ENCODE measurements around the gene LAMC3. TPM values are rescaled to one million over a fixed set of nuclear protein-coding genes. Genes with fewer than 3 reads are reported as not detected.

Gene LAMC3
- total RNA-seq, 1 donor from 2014 or later = 0.05 TPM

GRCh38 chr9:131012396-131012917 lies 3.5 kb downstream of the LAMC3 start:
- DNase-seq (ENCODE audit: low spot score) = no peak
- intact Hi-C loops (cut with micrococcal nuclease) = no loop called here
- no peak overlapping the region for H3K27ac Mint-ChIP-seq

GRCh38 chr9:131013015-131013755 lies 4.2 kb downstream of the LAMC3 start:
- H3K27ac Mint-ChIP-seq = no peak overlapping the region
- DNase-seq (ENCODE audit: low spot score) = no peak
- H3K9me3 Mint-ChIP-seq = no peaks in the 10 kb centered on the region
- intact Hi-C loops (cut with micrococcal nuclease) = no loop called here
- H3K27me3 Mint-ChIP-seq (ENCODE audit: insufficient read depth) = peaks cover 13% of the 10 kb centered on the region
- no peaks in the 10 kb centered on the region for H3K4me1 Mint-ChIP-seq (ENCODE audit: low read depth)
- no peaks in the 10 kb centered on the region for H3K36me3 Mint-ChIP-seq (ENCODE audit: low read depth)
- no peak overlapping the region for H3K4me3 Mint-ChIP-seq

More at GRCh38 chr9:131012396-131012917, 3.5 kb downstream of the LAMC3 start:
- peaks cover 17% of the 10 kb centered on the region for H3K27me3 Mint-ChIP-seq (ENCODE audit: insufficient read depth)
- no peaks in the 10 kb centered on the region for H3K9me3 Mint-ChIP-seq
- H3K36me3 Mint-ChIP-seq (ENCODE audit: low read depth) = no peaks in the 10 kb centered on the region
- H3K4me1 Mint-ChIP-seq (ENCODE audit: low read depth) = no peaks in the 10 kb centered on the region
- H3K4me3 Mint-ChIP-seq = no peak overlapping the region

- Mint-ChIP-seq H3K27ac (no peak overlapping the region), H3K36me3 (ENCODE audit: low read depth) (no peaks in the 10 kb centered on the region), H3K4me1 (ENCODE audit: low read depth) (no peaks in the 10 kb centered on the region), H3K27me3 (ENCODE audit: insufficient read depth) (peaks cover 10% of the 10 kb centered on the region), H3K9me3 (no peaks in the 10 kb centered on the region), H3K4me3 (no peak overlapping the region)
- intact Hi-C loops (cut with micrococcal nuclease) = no loop called here
- no peak for DNase-seq (ENCODE audit: low spot score)
Observed at GRCh38 chr9:131013771-131014676, 5.0 kb downstream of the LAMC3 start.

GRCh38 chr9:131015112-131015511 lies 6.1 kb downstream of the LAMC3 start:
- DNase-seq (ENCODE audit: low spot score) = no peak
- Mint-ChIP-seq H3K36me3 (ENCODE audit: low read depth) (no peaks in the 10 kb centered on the region), H3K4me1 (ENCODE audit: low read depth) (no peaks in the 10 kb centered on the region), H3K9me3 (no peaks in the 10 kb centered on the region), H3K27ac (no peak overlapping the region), H3K4me3 (no peak overlapping the region), H3K27me3 (ENCODE audit: insufficient read depth) (peaks cover 9% of the 10 kb centered on the region)
- intact Hi-C loops (cut with micrococcal nuclease) = no loop called here

- Mint-ChIP-seq H3K4me1 (ENCODE audit: low read depth) (no peaks in the 10 kb centered on the region), H3K27me3 (ENCODE audit: insufficient read depth) (peaks cover 5% of the 10 kb centered on the region), H3K4me3 (no peak overlapping the region), H3K36me3 (ENCODE audit: low read depth) (no peaks in the 10 kb centered on the region), H3K27ac (no peak overlapping the region), H3K9me3 (no peaks in the 10 kb centered on the region)
- intact Hi-C loops (cut with micrococcal nuclease) = no loop called here
- DNase-seq (ENCODE audit: low spot score) = no peak
Observed at GRCh38 chr9:131015876-131016397, 7.0 kb downstream of the LAMC3 start.

GRCh38 chr9:131017067-131017466 lies 8.1 kb downstream of the LAMC3 start:
- H3K4me1 Mint-ChIP-seq (ENCODE audit: low read depth) = no peaks in the 10 kb centered on the region
- DNase-seq (ENCODE audit: low spot score) = no peak
- no peaks in the 10 kb centered on the region for H3K36me3 Mint-ChIP-seq (ENCODE audit: low read depth)
- peaks cover 5% of the 10 kb centered on the region for H3K27me3 Mint-ChIP-seq (ENCODE audit: insufficient read depth)
- H3K9me3 Mint-ChIP-seq = no peaks in the 10 kb centered on the region
- no peak overlapping the region for H3K27ac Mint-ChIP-seq
- intact Hi-C loops (cut with micrococcal nuclease) = no loop called here
- no peak overlapping the region for H3K4me3 Mint-ChIP-seq

- Mint-ChIP-seq H3K36me3 (ENCODE audit: low read depth) (no peaks in the 10 kb centered on the region), H3K4me3 (no peak overlapping the region), H3K27me3 (ENCODE audit: insufficient read depth) (peaks cover 4% of the 10 kb centered on the region), H3K9me3 (no peaks in the 10 kb centered on the region), H3K4me1 (ENCODE audit: low read depth) (no peaks in the 10 kb centered on the region), H3K27ac (no peak overlapping the region)
- DNase-seq (ENCODE audit: low spot score) = no peak
- intact Hi-C loops (cut with micrococcal nuclease) = no loop called here
Observed at GRCh38 chr9:131018621-131019020, 9.6 kb downstream of the LAMC3 start.

GRCh38 chr9:131019388-131020239 lies 10.6 kb downstream of the LAMC3 start:
- H3K4me1 Mint-ChIP-seq (ENCODE audit: low read depth) = no peaks in the 10 kb centered on the region
- no peaks in the 10 kb centered on the region for H3K9me3 Mint-ChIP-seq
- H3K4me3 Mint-ChIP-seq = no peak overlapping the region
- peaks cover 2% of the 10 kb centered on the region for H3K27me3 Mint-ChIP-seq (ENCODE audit: insufficient read depth)
- no peaks in the 10 kb centered on the region for H3K36me3 Mint-ChIP-seq (ENCODE audit: low read depth)
- intact Hi-C loops (cut with micrococcal nuclease) = no loop called here
- no peak for DNase-seq (ENCODE audit: low spot score)
- H3K27ac Mint-ChIP-seq = no peak overlapping the region

GRCh38 chr9:131020388-131020787 lies 11.4 kb downstream of the LAMC3 start:
- no peaks in the 10 kb centered on the region for H3K36me3 Mint-ChIP-seq (ENCODE audit: low read depth)

GRCh38 chr9:131020862-131021261 lies 11.9 kb downstream of the LAMC3 start:
- no peak overlapping the region for H3K4me3 Mint-ChIP-seq
- H3K36me3 Mint-ChIP-seq (ENCODE audit: low read depth) = no peaks in the 10 kb centered on the region
- no peak overlapping the region for H3K27ac Mint-ChIP-seq
- intact Hi-C loops (cut with micrococcal nuclease) = no loop called here
- no peaks in the 10 kb centered on the region for H3K9me3 Mint-ChIP-seq
- no peak for DNase-seq (ENCODE audit: low spot score)
- H3K4me1 Mint-ChIP-seq (ENCODE audit: low read depth) = no peaks in the 10 kb centered on the region
- H3K27me3 Mint-ChIP-seq (ENCODE audit: insufficient read depth) = peaks cover 2% of the 10 kb centered on the region

More at GRCh38 chr9:131020388-131020787, 11.4 kb downstream of the LAMC3 start:
- Mint-ChIP-seq H3K4me1 (ENCODE audit: low read depth) (no peaks in the 10 kb centered on the region), H3K9me3 (no peaks in the 10 kb centered on the region), H3K27me3 (ENCODE audit: insufficient read depth) (peaks cover 2% of the 10 kb centered on the region), H3K27ac (no peak overlapping the region), H3K4me3 (no peak overlapping the region)
- no peak for DNase-seq (ENCODE audit: low spot score)
- intact Hi-C loops (cut with micrococcal nuclease) = no loop called here

GRCh38 chr9:131021785-131022184 lies 12.8 kb downstream of the LAMC3 start:
- intact Hi-C loops (cut with micrococcal nuclease) = no loop called here

More at GRCh38 chr9:131021785-131022184, 12.8 kb downstream of the LAMC3 start:
- H3K27ac Mint-ChIP-seq = no peak overlapping the region
- H3K36me3 Mint-ChIP-seq (ENCODE audit: low read depth) = no peaks in the 10 kb centered on the region
- H3K9me3 Mint-ChIP-seq = no peaks in the 10 kb centered on the region
- H3K4me1 Mint-ChIP-seq (ENCODE audit: low read depth) = no peaks in the 10 kb centered on the region
- peaks cover 2% of the 10 kb centered on the region for H3K27me3 Mint-ChIP-seq (ENCODE audit: insufficient read depth)
- no peak overlapping the region for H3K4me3 Mint-ChIP-seq
- DNase-seq (ENCODE audit: low spot score) = no peak

Data from activated T-helper 1 cell treated with anti-CD3 and anti-CD28 coated beads, Interleukin-12 subunit alpha, Interleukin-12 subunit beta, Interleukin-2, Interleukin-4 antibody, amounts not matched to agents 30 ng/mL and 10 ng/mL and 1 ng/mL, durations not matched to agents 14 hours and 24 hours and 36 hours (primary cell).